ENCODE data around the gene NSMCE1. TPM values are rescaled to one million over a fixed set of nuclear protein-coding genes. Genes with fewer than 3 reads are reported as not detected.

Gene NSMCE1
- total and polyA plus RNA-seq, 2 of the 4 experiments (the other 2 are of a cell fraction) = 47.5 to 120 TPM

- TF ChIP-seq POLR2A (IDR thresholded peaks at IDR 0.05; ENCODE audit: low read depth, low read length) (no peak), RFX5 (IDR thresholded peaks at IDR 0.05; ENCODE audit: low read depth, low read length) (no peak), CHD1 (IDR thresholded peaks at IDR 0.05; ENCODE audit: low read depth, low read length) (no peak), NFE2L2 (IDR thresholded peaks at IDR 0.05; ENCODE audit: low read depth, low read length) (no peak), FOS (IDR thresholded peaks at IDR 0.05; ENCODE audit: low read depth, low read length) (no peak), MAFK (IDR thresholded peaks at IDR 0.05; ENCODE audit: low read depth, low read length) (no peak), SMC3 (IDR thresholded peaks at IDR 0.05; ENCODE audit: low read depth, low read length) (no peak), CEBPB (IDR thresholded peaks at IDR 0.05; ENCODE audit: low read depth, low read length) (no peak), BHLHE40 (IDR thresholded peaks at IDR 0.05; ENCODE audit: low read depth, low read length) (no peak), MAZ (IDR thresholded peaks at IDR 0.05; ENCODE audit: borderline replicate concordance, low read depth, low read length) (no peak), CTCF (conservative IDR thresholded peaks at IDR 0.05; ENCODE audit: low read depth, low read length) (no peak), MXI1 (IDR thresholded peaks at IDR 0.05; ENCODE audit: borderline replicate concordance, low read depth, low read length) (no peak), RAD21 (IDR thresholded peaks at IDR 0.05; ENCODE audit: low read length) (no peak), RCOR1 (IDR thresholded peaks at IDR 0.05; ENCODE audit: insufficient replicate concordance, low read length) (no peak)
- TF ChIP-seq, protein P1, sequence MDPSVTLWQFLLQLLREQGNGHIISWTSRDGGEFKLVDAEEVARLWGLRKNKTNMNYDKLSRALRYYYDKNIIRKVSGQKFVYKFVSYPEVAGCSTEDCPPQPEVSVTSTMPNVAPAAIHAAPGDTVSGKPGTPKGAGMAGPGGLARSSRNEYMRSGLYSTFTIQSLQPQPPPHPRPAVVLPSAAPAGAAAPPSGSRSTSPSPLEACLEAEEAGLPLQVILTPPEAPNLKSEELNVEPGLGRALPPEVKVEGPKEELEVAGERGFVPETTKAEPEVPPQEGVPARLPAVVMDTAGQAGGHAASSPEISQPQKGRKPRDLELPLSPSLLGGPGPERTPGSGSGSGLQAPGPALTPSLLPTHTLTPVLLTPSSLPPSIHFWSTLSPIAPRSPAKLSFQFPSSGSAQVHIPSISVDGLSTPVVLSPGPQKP (IDR thresholded peaks at IDR 0.05; ENCODE audit: borderline replicate concordance, low read depth, low read length) = no peak
- TF ChIP-seq, protein P2, sequence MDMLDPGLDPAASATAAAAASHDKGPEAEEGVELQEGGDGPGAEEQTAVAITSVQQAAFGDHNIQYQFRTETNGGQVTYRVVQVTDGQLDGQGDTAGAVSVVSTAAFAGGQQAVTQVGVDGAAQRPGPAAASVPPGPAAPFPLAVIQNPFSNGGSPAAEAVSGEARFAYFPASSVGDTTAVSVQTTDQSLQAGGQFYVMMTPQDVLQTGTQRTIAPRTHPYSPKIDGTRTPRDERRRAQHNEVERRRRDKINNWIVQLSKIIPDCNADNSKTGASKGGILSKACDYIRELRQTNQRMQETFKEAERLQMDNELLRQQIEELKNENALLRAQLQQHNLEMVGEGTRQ (IDR thresholded peaks at IDR 0.05; ENCODE audit: low read depth, low read length) = no peak
- Histone ChIP-seq H3K27me3 (ENCODE audit: control insufficient read depth, insufficient read depth, low read length) (no peaks in the 10 kb centered on the region), H3K4ac (ENCODE audit: low read depth, low read length) (peak overlapping the region; percentile 26), H2BK120ac (ENCODE audit: low read depth, low read length) (peak overlapping the region; percentile 20; the same call in 1 of the 2 replicates), H2AK9ac (replicated peaks; ENCODE audit: low read depth, low read length, poor library complexity) (no peak overlapping the region), H3K14ac (replicated peaks; ENCODE audit: low read depth, low read length) (peak overlapping the region; percentile 46; the same call in 1 of the 2 replicates), H2AFZ (replicated peaks; ENCODE audit: low read length, poor library complexity) (peak overlapping the region; percentile 54), H4K91ac (ENCODE audit: insufficient read depth, low read depth, low read length) (0 out of 2 replicates have a peak overlapping the region, but pooled peaks have one; percentile 1), H3K36me3 (ENCODE audit: control insufficient read depth, insufficient read depth, low read length) (peaks cover 2% of the 10 kb centered on the region; the same call in 1 of the 2 replicates), H3K9me3 (ENCODE audit: control insufficient read depth, insufficient read depth, low read length) (no peaks in the 10 kb centered on the region), H2BK15ac (ENCODE audit: low read depth, low read length) (0 out of 3 replicates have a peak overlapping the region, but pooled peaks have one; percentile 49), H3K18ac (ENCODE audit: low read depth, low read length) (no peak overlapping the region), H2AK5ac (ENCODE audit: low read depth, low read length) (peak overlapping the region; percentile 83), H3K4me3 (ENCODE audit: insufficient read depth, low read depth, low read length) (no peak overlapping the region), H4K8ac (ENCODE audit: low read depth in 2 of 2, low read length in 2 of 2) (peak overlapping the region in 1 of 2 experiments; percentile 30; a peak in 1 of 4 replicates), H3K56ac (ENCODE audit: extremely low read depth, insufficient read depth, low read length) (no peak overlapping the region), H2BK5ac (ENCODE audit: low read depth, low read length, poor library complexity, severe bottlenecking) (no peak overlapping the region), H3K9me1 (ENCODE audit: insufficient read depth, low read length) (peaks cover 11% of the 10 kb centered on the region), H3K23ac (ENCODE audit: low read depth, low read length) (no peak overlapping the region), H2BK20ac (ENCODE audit: low read depth, low read length) (peak overlapping the region; percentile 0; the same call in 1 of the 2 replicates), H3K27ac (ENCODE audit: insufficient read depth, low read length) (no peak overlapping the region), H4K5ac (ENCODE audit: low read depth, low read length) (no peak overlapping the region), H3K9ac (ENCODE audit: low read depth, low read length) (no peak overlapping the region), H3K4me2 (ENCODE audit: low read depth, low read length) (no peak overlapping the region), H4K20me1 (ENCODE audit: insufficient read depth, low read length) (peaks cover 14% of the 10 kb centered on the region), H3K79me1 (ENCODE audit: low read depth in 1 of 2, low read length in 2 of 2) (peaks cover 4 to 32% of the 10 kb centered on the region in 2 experiments; a peak in 2 of 4 replicates), H3K4me1 (ENCODE audit: control insufficient read depth, insufficient read depth, low read length) (peaks cover 15% of the 10 kb centered on the region)
- BruUV-seq (replicated peaks) = no TSS peak
- DNase-seq = no peak
- intact Hi-C loops (cut with micrococcal nuclease) = loop anchor here (5.0 kb wide), 1 partner anchor 45 kb away; the partner anchor contains the start of gene NSMCE1
- dilution Hi-C loops (cut with HindIII; ENCODE audit: low sequenced_read_pairs, unreplicated experiment) = no loop called here
- in situ Hi-C loops (cut with MboI; ENCODE audit: low sequenced_read_pairs) = loop anchor here (5.0 kb wide), 1 partner anchor 45 kb away; the partner anchor contains the start of gene NSMCE1
- ATAC-seq (ENCODE audit: low read depth) = no peak
- 84% methylated on average over 5 of the region's 7 CpGs; no CpG with 5 or more reads in 1 of the 2 experiments for WGBS, 2 experiments (ENCODE audit: extremely low coverage in 2 of 2, insufficient read length in 1 of 2)
- ChIA-PET POLR2A (ENCODE audit: unreplicated experiment) (no interaction called here), CTCF (no interaction called here)
Measured at GRCh38 chr16:27311897-27312303, 43.3 kb upstream of the NSMCE1 start.
